OCI-LY7 (cell line): ENCODE data around the gene SYVN1. TPM values are rescaled to one million over a fixed set of nuclear protein-coding genes. Genes with fewer than 3 reads are reported as not detected.

Source experiments
- Bru-seq: library from RNA; stranded (reverse); fragments of 400-500 nt; gene quantifications from one replicate; lab custom pipeline; 2021; lab: Mats Ljungman, UMichigan
- BruChase-seq, 2 experiments: library from RNA; stranded (reverse); fragments of 400-500 nt; gene quantifications; one replicate each; lab custom pipeline; 2021; lab: Mats Ljungman, UMichigan
- BruUV-seq: library from RNA; stranded (reverse); fragments of 400-500 nt; replicated peaks from 2 replicates; lab custom pipeline; 2021; lab: Mats Ljungman, UMichigan
- CTCF ChIA-PET: fragments of 300-600 bp; sonication (Branson Sonifier 250); formaldehyde crosslinking; loops from one replicate; lab custom pipeline; 2022; ENCODE audit warnings: antibody characterized with exemption; ENCODE audit not compliant: unreplicated experiment; lab: Charles Lee
- POLR2A ChIA-PET: fragments of 300-600 bp; sonication (Branson Sonifier 250); formaldehyde crosslinking; loops from one replicate; lab custom pipeline; 2022; ENCODE audit warnings: antibody characterized with exemption; lab: Charles Lee
- DNase-seq: peaks from one replicate; pipeline ENCODE4 v3.0.0-alpha.2; 2015; ENCODE audit warnings: low spot score
- H2AFZ ChIP-seq: fragments of 200-600 bp; sonication (generic), shearing (Covaris generic); 2 replicates; pipeline ENCODE4 v1.6.1; 2014; ENCODE audit warnings: mild to moderate bottlenecking, antibody characterized with exemption, low read length, moderate library complexity
- H3K27ac ChIP-seq: fragments of 200-600 bp; sonication (generic); 2 replicates; pipeline ENCODE4 v1.5.1; 2014; ENCODE audit warnings: mixed run types, low read depth, mild to moderate bottlenecking, moderate library complexity, low read length, inconsistent platforms; ENCODE audit not compliant: poor library complexity, severe bottlenecking
- H3K36me3 ChIP-seq: fragments of 200-600 bp; sonication (generic); 2 replicates; pipeline ENCODE4 v1.6.1; 2014; ENCODE audit warnings: mild to moderate bottlenecking, antibody characterized with exemption, low read length, moderate library complexity, mixed read lengths; ENCODE audit not compliant: insufficient read depth
- H3K4me1 ChIP-seq: fragments of 200-600 bp; sonication (generic); 2 replicates; pipeline ENCODE4 v1.5.1; 2014; ENCODE audit warnings: mild to moderate bottlenecking, low read length; ENCODE audit not compliant: insufficient read depth, poor library complexity, severe bottlenecking
- H3K4me2 ChIP-seq: fragments of 200-600 bp; sonication (generic); 2 replicates; pipeline ENCODE4 v1.6.1; 2014; ENCODE audit warnings: mild to moderate bottlenecking, low read length
- H3K4me3 ChIP-seq: fragments of 200-600 bp; sonication (generic); 2 replicates; pipeline ENCODE4 v1.5.1; 2014; ENCODE audit warnings: mild to moderate bottlenecking, low read depth, low read length; ENCODE audit not compliant: poor library complexity, severe bottlenecking
- H3K79me2 ChIP-seq: fragments of 200-600 bp; sonication (generic); 2 replicates; pipeline ENCODE4 v1.6.1; 2016; ENCODE audit warnings: low read depth, mild to moderate bottlenecking, low read length, moderate library complexity, mixed read lengths; ENCODE audit not compliant: insufficient read depth
- H3K9me2 ChIP-seq: fragments of 200-600 bp; sonication (generic); 2 replicates; pipeline ENCODE4 v1.6.1; 2016; ENCODE audit warnings: mild to moderate bottlenecking, low read length, mixed read lengths; ENCODE audit not compliant: insufficient read depth
- H3K9me3 ChIP-seq: fragments of 200-600 bp; sonication (generic); 2 replicates; pipeline ENCODE4 v1.6.1; 2014; ENCODE audit warnings: mild to moderate bottlenecking, mixed run types, low read length, mixed read lengths
- H4K20me1 ChIP-seq: fragments of 200-600 bp; sonication (generic); 2 replicates; pipeline ENCODE4 v1.6.1; 2014; ENCODE audit warnings: mild to moderate bottlenecking, antibody characterized with exemption, low read length, moderate library complexity, mixed read lengths; ENCODE audit not compliant: insufficient read depth
- CTCF ChIP-seq: fragments of 200-600 bp; sonication (generic); conservative IDR thresholded peaks from 2 replicates; pipeline ENCODE4 v1.5.1; 2014; ENCODE audit warnings: mild to moderate bottlenecking, antibody characterized with exemption, low read length, moderate library complexity, mixed read lengths
- EZH2phosphoT487 ChIP-seq: fragments of 200-600 bp; sonication (generic); IDR thresholded peaks from 2 replicates; pipeline ENCODE4 v1.6.1; 2018; ENCODE audit warnings: low read depth, borderline replicate concordance, mild to moderate bottlenecking, mixed run types, antibody characterized with exemption, low read length, moderate library complexity, mixed read lengths
- intact Hi-C: fragments of 100-400 bp; cut with micrococcal nuclease; formaldehyde crosslinking; loops from one replicate; pipeline ENCODE4 v1.10.0; 2022; ENCODE audit not compliant: unreplicated experiment
- long read RNA-seq: library from polyadenylated mRNA; stranded (forward); transcript quantifications from one replicate; pipeline ENCODE4 v2.0.0, GENCODE V29; 2022
- total RNA-seq, 2 experiments: library from RNA; depleted of rRNA in 1 of 2; stranded (reverse); fragments of >200 nt in 1 of 2; shearing (Covaris generic) in 1 of 2; gene quantifications; 2 replicates each; pipeline ENCODE4 v1.2.3, GENCODE V29; 2014 to 2022

Gene SYVN1
- total RNA-seq (2014; rRNA removed; shearing (Covaris generic)) (102 and 134 TPM in 2 replicates), total RNA-seq (2022) (310 and 320 TPM in 2 replicates), Bru-seq, nascent RNA (percentile 95 among the genes with signal in this experiment), BruChase-seq, experiment 1, labeled RNA remaining after a 6-hour chase (percentile 96 among the genes with signal in this experiment), BruChase-seq, experiment 2, labeled RNA remaining after a 2-hour chase (percentile 98 among the genes with signal in this experiment)
- long read RNA-seq, transcript SYVN1-203 (16 exons, 3,052 nt): major isoform, 31 of 192 reads
- long read RNA-seq, transcript SYVN1-201 (16 exons, 3,048 nt): minor isoform, 15 of 192 reads
- long read RNA-seq, partial matches to known transcripts: 107 of 192 reads
- long read RNA-seq, other reads (novel, unspliced or antisense): 39 of 192 reads

- H4K20me1 ChIP-seq: no peaks in the 10 kb centered on the region
- peak; percentile 94 for DNase-seq
- H3K4me2 ChIP-seq: peak within 1 kb of the TSS; percentile 99
- H3K4me1 ChIP-seq: peaks cover 43% of the 10 kb centered on the region
- intact Hi-C loops: loop anchor here (5.0 kb wide), 2 partner anchors 33 to 282 kb away; no protein-coding TSS in a partner anchor
- H3K79me2 ChIP-seq: peaks cover 52% of the 10 kb centered on the region
- H3K9me2 ChIP-seq: no peaks in the 10 kb centered on the region
- no peaks in the 10 kb centered on the region for H3K9me3 ChIP-seq
- no peak for TF ChIP-seq EZH2phosphoT487
- no peak for TF ChIP-seq CTCF
- BruUV-seq: no TSS peak
- peaks cover 46% of the 10 kb centered on the region for H3K36me3 ChIP-seq
- H3K27ac ChIP-seq: peak within 1 kb of the TSS; percentile 98
- peak within 1 kb of the TSS; percentile 98 for H3K4me3 ChIP-seq
- ChIA-PET CTCF (interaction anchor here (0.5 kb wide), 1 partner anchor 79 kb away, joined by 3 read pairs; no protein-coding TSS in a partner anchor), POLR2A (interaction anchor here (0.5 to 6.1 kb wide), 14 partner anchors 9 to 373 kb away, joined by 3 to 47 read pairs (median 4); partner anchors contain the start of genes ARL2, CAPN1, FAU and MRPL49)
- peak within 1 kb of the TSS; percentile 78 for H2AFZ ChIP-seq
Observed at GRCh38 chr11:65134240-65134951, at the start of gene SYVN1. Gene SYVN1, minus strand, starts transcription at chr11:65134519. Its CDS starts 918 bp downstream, at chr11:65133601.

GRCh38 chr11:65183201-65183891 lies 49.0 kb upstream of the SYVN1 start:
- no peak overlapping the region for H2AFZ ChIP-seq
- peaks cover 12% of the 10 kb centered on the region; the same call in 1 of the 2 replicates for H3K36me3 ChIP-seq
- no peaks in the 10 kb centered on the region for H3K9me3 ChIP-seq
- intact Hi-C loops: loop anchor here (5.0 kb wide), 1 partner anchor 171 kb away; the partner anchor contains the start of gene ARL2
- H3K9me2 ChIP-seq: no peaks in the 10 kb centered on the region
- POLR2A ChIA-PET: interaction anchor here (0.7 to 1.8 kb wide), 3 partner anchors 52 to 155 kb away, joined by 3 to 7 read pairs (median 5); partner anchors contain the start of gene FAU
- H3K4me1 ChIP-seq: peaks cover 26% of the 10 kb centered on the region
- H3K4me3 ChIP-seq: peak overlapping the region; percentile 91
- DNase-seq: no peak
- no peak overlapping the region for H3K27ac ChIP-seq
- H3K79me2 ChIP-seq: peaks cover 3% of the 10 kb centered on the region; the same call in 1 of the 2 replicates
- no peaks in the 10 kb centered on the region for H4K20me1 ChIP-seq
- CTCF ChIA-PET: interaction anchor here (1.1 kb wide), 1 partner anchor 8 kb away, joined by 3 read pairs; no protein-coding TSS in a partner anchor
- TF ChIP-seq EZH2phosphoT487: no peak
- no peak for TF ChIP-seq CTCF
- peak overlapping the region; percentile 98 for H3K4me2 ChIP-seq
- BruUV-seq: no TSS peak
